GM20000 (cell line): ENCODE results near the gene OXA1L.
"Not testable (repeated sequence)": the region's sequence is repeated elsewhere in the genome, so short reads cannot be mapped to it uniquely, and the experiment has no call there.

ENCODE experiments used
- DNase-seq: peaks from one replicate; pipeline ENCODE4 v3.0.0; 2012; ENCODE audit warnings: low spot score
- TF ChIP-seq, protein P1 (sequence below): IDR thresholded peaks from 2 replicates; pipeline ENCODE4 v1.5.1; 2012; ENCODE audit warnings: mild to moderate bottlenecking, control low read depth; ENCODE audit errors: extremely low read depth, missing control alignments

Gene OXA1L

DNA sequence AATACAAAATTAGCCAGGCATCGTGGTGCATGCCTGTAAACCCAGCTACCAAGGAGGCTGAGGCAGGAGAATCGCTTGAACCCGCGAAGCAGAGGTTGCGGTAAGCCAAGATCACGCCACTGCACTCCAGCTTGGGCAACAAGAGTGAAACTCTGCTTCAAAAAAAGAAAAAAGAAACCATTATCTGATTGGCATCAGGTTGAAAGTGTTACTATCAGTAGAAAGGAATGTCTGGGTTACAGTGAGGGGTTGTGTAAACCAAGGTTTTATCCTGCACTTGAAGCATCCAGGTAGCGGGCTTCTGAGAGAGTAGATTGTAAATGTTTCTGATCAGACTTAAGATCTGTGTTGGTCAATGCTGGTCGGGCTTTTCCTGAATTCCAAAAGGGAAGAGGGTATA, 14.1 kb upstream of the OXA1L start:
- DNase-seq: no peak
- TF ChIP-seq, protein P1, sequence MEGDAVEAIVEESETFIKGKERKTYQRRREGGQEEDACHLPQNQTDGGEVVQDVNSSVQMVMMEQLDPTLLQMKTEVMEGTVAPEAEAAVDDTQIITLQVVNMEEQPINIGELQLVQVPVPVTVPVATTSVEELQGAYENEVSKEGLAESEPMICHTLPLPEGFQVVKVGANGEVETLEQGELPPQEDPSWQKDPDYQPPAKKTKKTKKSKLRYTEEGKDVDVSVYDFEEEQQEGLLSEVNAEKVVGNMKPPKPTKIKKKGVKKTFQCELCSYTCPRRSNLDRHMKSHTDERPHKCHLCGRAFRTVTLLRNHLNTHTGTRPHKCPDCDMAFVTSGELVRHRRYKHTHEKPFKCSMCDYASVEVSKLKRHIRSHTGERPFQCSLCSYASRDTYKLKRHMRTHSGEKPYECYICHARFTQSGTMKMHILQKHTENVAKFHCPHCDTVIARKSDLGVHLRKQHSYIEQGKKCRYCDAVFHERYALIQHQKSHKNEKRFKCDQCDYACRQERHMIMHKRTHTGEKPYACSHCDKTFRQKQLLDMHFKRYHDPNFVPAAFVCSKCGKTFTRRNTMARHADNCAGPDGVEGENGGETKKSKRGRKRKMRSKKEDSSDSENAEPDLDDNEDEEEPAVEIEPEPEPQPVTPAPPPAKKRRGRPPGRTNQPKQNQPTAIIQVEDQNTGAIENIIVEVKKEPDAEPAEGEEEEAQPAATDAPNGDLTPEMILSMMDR: no peak

DNA sequence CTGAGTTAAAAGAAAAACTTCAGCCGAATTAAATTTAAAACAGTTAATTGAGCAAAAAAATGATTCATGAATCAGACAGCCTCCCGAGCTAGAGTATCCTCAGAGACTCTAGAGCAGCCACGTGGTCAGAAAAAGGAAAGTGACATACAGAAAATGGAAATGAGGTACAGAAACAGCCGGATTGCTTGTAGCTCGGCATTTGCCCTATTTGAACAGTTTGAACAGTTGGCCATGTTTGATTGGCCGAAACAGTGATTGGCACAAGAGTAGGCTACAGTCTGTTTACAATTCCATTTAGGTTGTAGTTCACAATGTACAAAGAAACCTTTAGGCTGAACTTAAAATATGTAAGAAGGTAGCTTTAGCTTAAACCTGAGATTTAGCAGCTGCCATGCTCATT, 12.9 kb upstream of the OXA1L start:
- TF ChIP-seq, protein P1: no peak
- no peak for DNase-seq

DNA sequence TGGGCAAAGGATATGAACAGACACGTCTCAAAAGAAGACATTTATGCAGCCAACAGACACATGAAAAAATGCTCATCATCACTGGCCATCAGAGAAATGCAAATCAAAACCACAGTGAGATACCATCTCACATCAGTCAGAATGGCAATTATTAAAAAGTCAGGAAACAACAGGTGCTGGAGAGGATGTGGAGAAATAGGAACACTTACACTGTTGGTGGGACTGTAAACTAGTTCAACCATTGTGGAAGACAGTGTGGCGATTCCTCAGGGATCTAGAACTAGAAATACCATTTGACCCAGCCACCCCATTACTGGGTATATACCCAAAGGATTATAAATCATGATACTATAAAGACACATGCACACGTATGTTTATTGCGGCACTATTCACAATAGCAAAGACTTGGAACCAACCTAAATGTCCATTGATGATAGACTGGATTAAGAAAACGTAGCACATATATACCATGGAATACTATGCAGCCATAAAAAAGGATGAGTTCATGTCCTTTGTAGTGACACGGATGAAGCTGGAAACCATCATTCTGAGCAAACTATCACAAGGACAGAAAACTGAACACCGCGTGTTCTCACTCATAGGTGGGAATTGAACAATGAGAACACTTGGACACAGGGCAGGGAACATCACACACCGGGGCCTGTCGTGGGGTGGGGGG, 8.4 kb upstream of the OXA1L start:
- not testable (repeated sequence) for DNase-seq

DNA sequence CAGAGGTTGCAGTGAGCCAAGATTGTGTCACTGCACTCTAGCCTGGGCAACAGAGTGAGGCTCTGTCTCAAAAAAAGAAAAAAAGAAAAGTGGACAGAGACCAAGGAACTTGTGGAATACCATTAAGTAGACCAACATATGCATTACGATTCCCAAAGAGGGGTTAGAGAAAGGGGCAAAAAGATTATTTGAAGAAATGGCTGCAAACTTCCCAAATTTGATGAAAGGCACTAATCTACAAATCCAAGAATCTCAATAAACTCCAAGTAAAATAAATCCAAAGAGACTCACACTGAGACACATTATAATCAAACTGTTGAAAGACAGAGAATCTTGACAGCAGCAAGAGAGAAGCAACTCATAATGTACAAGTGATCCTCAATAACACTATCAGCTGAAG, 4.8 kb upstream of the OXA1L start:
- DNase-seq: no peak
- TF ChIP-seq, protein P1: no peak

DNA sequence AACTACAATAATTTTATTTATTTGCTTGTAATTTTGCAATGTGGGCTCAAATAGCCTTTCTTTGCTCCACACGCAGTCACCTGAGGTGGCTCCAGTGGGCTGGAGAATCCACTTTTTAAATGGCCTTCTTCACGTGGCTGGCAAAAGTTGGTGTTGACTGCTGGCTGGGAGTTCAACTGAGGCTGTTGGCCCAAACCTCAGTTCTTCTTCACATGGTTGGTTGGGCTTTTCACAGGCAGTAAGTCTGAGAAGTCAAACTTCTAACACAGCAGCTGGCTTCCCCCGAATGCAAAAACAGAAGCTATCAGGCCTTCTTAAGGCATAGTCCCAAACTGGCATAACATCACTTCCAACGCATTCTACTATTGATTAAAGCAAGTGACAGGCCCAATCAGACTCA, 2.1 kb upstream of the OXA1L start:
- DNase-seq: no peak
- TF ChIP-seq, protein P1: no peak

DNA sequence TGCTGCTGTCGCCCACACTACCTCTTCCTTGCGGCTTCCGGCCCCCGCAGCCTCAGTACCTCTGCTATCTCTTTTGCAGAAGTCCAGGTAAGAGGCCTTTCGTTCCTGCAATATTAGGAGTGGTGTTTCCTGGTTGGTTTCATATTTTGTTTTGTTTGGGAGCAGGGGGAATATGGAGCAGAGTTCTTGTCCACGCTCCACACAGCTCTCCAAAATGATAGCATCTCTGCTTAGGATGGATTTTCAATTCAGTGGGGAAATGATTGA, 768 bp downstream of the OXA1L start:
- TF ChIP-seq, protein P1: no peak
- DNase-seq: no peak

DNA sequence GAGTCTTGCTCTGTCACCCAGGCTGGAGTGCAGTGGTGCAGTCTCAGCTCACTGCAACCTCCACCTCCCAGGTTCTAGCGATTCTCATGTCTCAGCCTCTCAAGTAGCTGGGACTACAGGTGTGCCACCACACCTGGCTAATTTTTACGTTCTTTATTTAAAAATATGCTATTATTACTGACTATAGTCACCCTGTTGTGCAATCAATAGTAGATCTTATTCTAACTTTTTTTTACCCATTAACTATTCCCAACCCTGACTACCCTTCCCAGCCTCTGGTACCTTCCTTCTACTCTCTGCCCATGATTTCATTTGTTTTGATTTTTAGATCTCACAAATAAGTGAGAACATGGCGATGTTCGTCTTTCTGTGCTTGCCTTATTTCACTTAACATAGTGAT, 2.5 kb downstream of the OXA1L start:
- TF ChIP-seq, protein P1: no peak
- no peak for DNase-seq

DNA sequence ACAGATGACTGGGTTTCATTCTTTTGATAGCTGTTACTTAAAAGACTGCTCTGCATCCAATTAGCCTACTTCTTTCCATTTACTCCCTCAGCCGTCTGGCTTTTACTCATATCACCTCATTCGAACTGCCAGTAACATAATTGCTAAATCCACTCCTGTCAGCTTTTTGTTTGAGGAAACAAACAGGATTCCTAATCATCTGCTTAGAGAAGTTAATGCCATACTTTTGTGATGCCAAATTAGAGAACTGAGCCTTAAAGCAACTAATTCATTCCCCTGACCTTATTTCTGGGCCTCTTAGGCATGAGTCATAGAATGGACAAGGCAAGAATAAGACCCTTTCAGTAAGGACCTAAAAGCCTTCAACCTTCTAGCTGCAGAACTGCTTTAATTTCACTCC, 2.9 kb downstream of the OXA1L start:
- TF ChIP-seq, protein P1: no peak
- no peak for DNase-seq
